Measurements from ENCODE around the gene MCF2L. TPM values are rescaled to one million over a fixed set of nuclear protein-coding genes. Genes with fewer than 3 reads are reported as not detected.

Gene MCF2L
- total RNA-seq, 1 donor from 2014 or later: 16.5 TPM

DNA sequence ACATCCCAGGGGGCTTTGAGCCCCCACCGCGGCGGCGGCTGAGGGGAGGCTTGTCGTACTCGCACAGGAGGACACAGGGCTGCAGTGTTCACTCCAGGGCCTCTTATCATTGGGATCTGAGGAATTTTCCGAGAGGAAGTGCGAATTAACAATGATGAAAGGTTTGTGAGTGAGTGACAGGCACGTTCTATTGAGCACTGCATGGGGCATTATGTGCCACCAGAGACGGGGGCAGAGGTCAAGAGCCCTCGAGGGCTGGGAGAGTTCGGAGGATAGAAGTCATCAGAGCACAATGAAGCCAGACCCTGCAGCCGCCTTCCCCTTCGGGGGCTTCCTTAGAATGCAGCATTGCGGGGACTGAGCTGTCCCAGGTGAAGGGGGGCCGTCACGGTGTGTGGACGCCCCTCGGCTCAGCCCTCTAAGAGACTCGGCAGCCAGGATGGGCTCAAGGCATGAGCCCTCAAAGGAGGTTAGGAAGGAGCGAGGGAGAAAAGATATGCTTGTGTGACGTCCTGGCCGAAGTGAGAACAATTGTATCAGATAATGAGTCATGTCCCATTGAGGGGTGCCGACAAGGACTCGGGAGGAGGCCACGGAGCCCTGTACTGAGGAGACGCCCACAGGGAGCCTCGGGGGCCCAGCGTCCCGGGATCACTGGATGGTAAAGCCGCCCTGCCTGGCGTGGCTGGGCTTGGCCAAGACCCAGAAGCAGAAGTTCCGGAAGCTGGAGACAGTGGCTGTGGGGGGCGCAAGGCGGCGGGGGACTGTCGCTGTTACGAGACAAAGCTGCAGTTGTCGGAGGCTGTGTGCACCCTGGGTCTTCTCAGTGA lies 53.9 kb downstream of the MCF2L start:
- Mint-ChIP-seq H3K36me3 (ENCODE audit: low read depth, unreplicated experiment) (peaks cover 4% of the 10 kb centered on the region), H3K4me3 (ENCODE audit: unreplicated experiment) (peak overlapping the region; percentile 69), H3K9me3 (ENCODE audit: unreplicated experiment) (no peaks in the 10 kb centered on the region), H3K27me3 (ENCODE audit: unreplicated experiment) (peaks cover 17% of the 10 kb centered on the region), H3K4me1 (ENCODE audit: unreplicated experiment) (peaks cover 16% of the 10 kb centered on the region), H3K27ac (ENCODE audit: unreplicated experiment) (peak overlapping the region; percentile 84)
- DNase-seq (ENCODE audit: low spot score): peak; percentile 41
- TF ChIP-seq, protein P1, sequence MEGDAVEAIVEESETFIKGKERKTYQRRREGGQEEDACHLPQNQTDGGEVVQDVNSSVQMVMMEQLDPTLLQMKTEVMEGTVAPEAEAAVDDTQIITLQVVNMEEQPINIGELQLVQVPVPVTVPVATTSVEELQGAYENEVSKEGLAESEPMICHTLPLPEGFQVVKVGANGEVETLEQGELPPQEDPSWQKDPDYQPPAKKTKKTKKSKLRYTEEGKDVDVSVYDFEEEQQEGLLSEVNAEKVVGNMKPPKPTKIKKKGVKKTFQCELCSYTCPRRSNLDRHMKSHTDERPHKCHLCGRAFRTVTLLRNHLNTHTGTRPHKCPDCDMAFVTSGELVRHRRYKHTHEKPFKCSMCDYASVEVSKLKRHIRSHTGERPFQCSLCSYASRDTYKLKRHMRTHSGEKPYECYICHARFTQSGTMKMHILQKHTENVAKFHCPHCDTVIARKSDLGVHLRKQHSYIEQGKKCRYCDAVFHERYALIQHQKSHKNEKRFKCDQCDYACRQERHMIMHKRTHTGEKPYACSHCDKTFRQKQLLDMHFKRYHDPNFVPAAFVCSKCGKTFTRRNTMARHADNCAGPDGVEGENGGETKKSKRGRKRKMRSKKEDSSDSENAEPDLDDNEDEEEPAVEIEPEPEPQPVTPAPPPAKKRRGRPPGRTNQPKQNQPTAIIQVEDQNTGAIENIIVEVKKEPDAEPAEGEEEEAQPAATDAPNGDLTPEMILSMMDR (IDR thresholded peaks at IDR 0.05; ENCODE audit: unreplicated experiment): no peak

DNA sequence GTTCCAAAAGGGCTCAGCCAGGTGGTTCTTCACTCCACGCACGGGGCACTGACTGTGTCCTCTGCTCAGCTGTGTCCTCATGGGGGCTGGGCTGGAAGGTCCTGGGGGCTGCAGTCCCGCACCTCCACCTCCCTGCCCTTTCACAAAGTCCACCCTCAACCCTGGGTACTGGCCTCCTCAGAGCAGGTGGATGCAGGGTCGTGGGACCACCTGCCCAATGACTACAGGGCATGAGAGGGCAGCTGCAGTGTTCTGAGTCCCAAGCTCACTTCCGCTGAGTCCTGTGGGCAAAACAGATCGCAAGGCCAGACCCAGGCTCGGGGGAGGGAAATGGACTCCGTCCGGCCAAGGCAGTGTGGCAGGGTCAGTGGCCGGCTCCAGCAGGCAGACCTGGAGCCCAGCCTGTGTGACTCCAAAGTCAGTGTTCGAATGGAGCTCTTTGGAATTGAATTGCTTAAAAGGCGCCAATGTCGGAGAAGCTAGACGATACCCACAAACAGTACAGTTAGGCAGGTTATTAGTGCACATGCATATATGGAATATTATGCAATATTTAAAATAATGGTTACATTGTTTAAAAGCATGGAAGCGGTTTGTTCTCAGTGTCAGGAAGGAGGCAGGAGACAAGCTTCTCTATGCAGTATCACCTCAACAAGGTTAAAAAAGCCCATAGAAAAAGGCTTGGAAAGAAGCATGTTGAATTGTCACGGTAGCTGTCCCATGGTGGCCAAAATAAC lies 54.8 kb downstream of the MCF2L start:
- H3K27me3 Mint-ChIP-seq (ENCODE audit: unreplicated experiment): peaks cover 20% of the 10 kb centered on the region
- H3K27ac Mint-ChIP-seq (ENCODE audit: unreplicated experiment): no peak overlapping the region
- DNase-seq (ENCODE audit: low spot score): no peak
- peaks cover 16% of the 10 kb centered on the region for H3K4me1 Mint-ChIP-seq (ENCODE audit: unreplicated experiment)
- peaks cover 4% of the 10 kb centered on the region for H3K36me3 Mint-ChIP-seq (ENCODE audit: low read depth, unreplicated experiment)
- H3K9me3 Mint-ChIP-seq (ENCODE audit: unreplicated experiment): no peaks in the 10 kb centered on the region
- TF ChIP-seq, protein P1 (IDR thresholded peaks at IDR 0.05; ENCODE audit: unreplicated experiment): no peak
- no peak overlapping the region for H3K4me3 Mint-ChIP-seq (ENCODE audit: unreplicated experiment)

GRCh38 chr13:113024466-113024865 lies 55.5 kb downstream of the MCF2L start:
- no peak overlapping the region for H3K4me3 Mint-ChIP-seq (ENCODE audit: unreplicated experiment)
- no peak overlapping the region for H3K27ac Mint-ChIP-seq (ENCODE audit: unreplicated experiment)
- TF ChIP-seq, protein P1 (IDR thresholded peaks at IDR 0.05; ENCODE audit: unreplicated experiment): no peak
- peaks cover 4% of the 10 kb centered on the region for H3K36me3 Mint-ChIP-seq (ENCODE audit: low read depth, unreplicated experiment)
- H3K27me3 Mint-ChIP-seq (ENCODE audit: unreplicated experiment): peaks cover 18% of the 10 kb centered on the region
- peaks cover 16% of the 10 kb centered on the region for H3K4me1 Mint-ChIP-seq (ENCODE audit: unreplicated experiment)
- DNase-seq (ENCODE audit: low spot score): no peak
- no peaks in the 10 kb centered on the region for H3K9me3 Mint-ChIP-seq (ENCODE audit: unreplicated experiment)

GRCh38 chr13:113026391-113026910 lies 57.4 kb downstream of the MCF2L start:
- Mint-ChIP-seq H3K9me3 (ENCODE audit: unreplicated experiment) (no peaks in the 10 kb centered on the region), H3K4me1 (ENCODE audit: unreplicated experiment) (peaks cover 11% of the 10 kb centered on the region), H3K4me3 (ENCODE audit: unreplicated experiment) (no peak overlapping the region), H3K36me3 (ENCODE audit: low read depth, unreplicated experiment) (no peaks in the 10 kb centered on the region), H3K27ac (ENCODE audit: unreplicated experiment) (no peak overlapping the region), H3K27me3 (ENCODE audit: unreplicated experiment) (peaks cover 18% of the 10 kb centered on the region)
- no peak for DNase-seq (ENCODE audit: low spot score)
- TF ChIP-seq, protein P1 (IDR thresholded peaks at IDR 0.05; ENCODE audit: unreplicated experiment): no peak
